Left ventricle myocardium superior (tissue), 1 donor: ENCODE measurements around the gene CNTN1. TPM values are rescaled to one million over a fixed set of nuclear protein-coding genes. Genes with fewer than 3 reads are reported as not detected.

Experiments
- ATAC-seq: fragments of 200-7000 bp; cut with Tn5 transposase; one replicate; pipeline ENCODE4 v1.9.1; 2020; ENCODE audit warnings: mild to moderate bottlenecking, moderate library complexity
- DNase-seq: peaks from one replicate; pipeline ENCODE4 v3.0.0-alpha.2; 2020
- intact Hi-C: fragments of 100-400 bp; cut with micrococcal nuclease; formaldehyde crosslinking; loops from one replicate; pipeline ENCODE4 v1.11.0; 2022
- total RNA-seq: library from RNA; stranded (reverse); fragmentation: NEBNext Ultra II Directional; extraction: Animal tissue kit (Norgen Biotek cat#: 25700); gene quantifications from one replicate; pipeline ENCODE4 v1.2.1, GENCODE V29; 2021
- donor health status: DM: no; HTN: yes; CAD: no; lungs with severe emphysema.

The CNTN1 gene
- total RNA-seq, 1 donor from 2014 or later, result 0.57 TPM

DNA sequence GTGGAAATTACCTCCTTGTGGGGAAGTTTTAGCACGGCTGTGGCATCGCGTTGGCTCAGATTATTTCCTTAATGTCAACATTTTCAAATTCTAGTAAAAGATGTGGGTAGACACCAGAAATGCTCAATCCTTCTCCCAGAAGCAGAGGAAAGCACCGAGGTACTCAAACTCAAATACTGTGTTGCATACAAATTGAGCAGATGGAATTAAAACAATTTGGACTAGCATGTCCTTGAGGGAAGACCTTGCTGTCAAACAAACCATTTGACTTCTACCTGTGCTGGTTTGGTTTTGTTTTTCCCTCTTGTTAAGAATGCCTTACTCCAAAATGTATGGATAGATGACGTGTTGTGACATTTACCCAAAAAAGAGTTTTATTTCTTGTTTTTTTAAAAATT, 136.4 kb downstream of the CNTN1 start:
- no peak for DNase-seq
- no peak for ATAC-seq

DNA sequence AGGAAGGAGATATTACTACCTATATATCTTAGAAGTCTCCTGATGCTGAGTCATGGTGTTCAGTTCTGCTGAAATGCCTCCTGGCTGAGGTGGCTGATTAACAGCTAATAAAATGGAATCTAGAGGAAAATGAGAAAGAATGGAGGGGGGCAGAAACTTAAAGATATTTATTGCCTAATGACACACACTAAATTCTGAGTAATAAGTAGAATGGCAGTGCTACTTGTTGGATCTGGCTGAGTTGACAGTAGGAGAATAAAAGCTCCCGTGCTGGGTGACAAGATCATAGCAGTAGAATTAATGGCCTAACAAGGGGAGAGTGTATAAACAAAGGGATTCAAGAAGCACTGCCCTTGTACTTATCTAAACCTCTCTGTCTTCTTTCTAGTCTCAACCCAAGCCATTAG, 137.5 kb downstream of the CNTN1 start:
- intact Hi-C loops, result no loop called here
- DNase-seq (no peak), ATAC-seq (no peak)

More for the DNA sequence above, 136.4 kb downstream of the CNTN1 start:
- intact Hi-C loops, result no loop called here

DNA sequence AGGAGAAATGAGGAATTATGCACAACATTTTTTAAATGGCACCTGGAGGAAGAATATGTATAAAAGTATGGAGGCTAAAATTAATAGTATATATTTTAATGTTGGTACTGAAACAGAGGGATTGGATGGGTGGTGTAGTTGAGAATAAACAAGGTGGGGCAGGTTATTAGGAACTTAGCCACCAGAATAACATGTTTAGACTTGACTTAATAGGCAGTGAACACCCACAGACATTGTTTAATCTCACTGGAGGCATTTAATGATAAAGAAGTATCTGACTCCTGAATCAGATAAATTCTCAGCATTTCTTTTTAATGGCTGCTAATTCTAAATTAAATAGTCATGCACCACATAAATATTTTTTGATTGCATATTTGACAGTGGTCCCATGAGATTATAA, 139.7 kb downstream of the CNTN1 start:
- intact Hi-C loops, result no loop called here
- ATAC-seq, result no peak

DNA sequence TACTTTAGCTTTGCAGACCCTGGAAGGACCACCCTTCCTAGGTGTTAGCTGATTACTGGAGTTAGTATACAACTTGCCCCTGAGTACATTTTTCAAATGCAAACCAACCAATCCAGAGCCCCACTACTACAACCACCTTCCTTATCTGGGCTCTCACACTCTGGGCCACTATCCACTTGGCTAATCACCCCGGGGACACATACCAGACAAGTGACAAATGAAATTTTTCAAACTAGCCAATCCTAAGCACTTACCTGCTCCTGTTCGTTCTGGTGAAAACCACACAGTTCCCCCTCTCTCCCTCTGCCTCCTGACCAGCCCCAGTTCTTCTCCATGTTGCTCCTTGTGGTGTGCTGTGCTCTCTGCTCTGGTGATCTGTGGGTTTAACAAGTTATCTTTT, 140.4 kb downstream of the CNTN1 start:
- DNase-seq, result no peak
- no peak for ATAC-seq
- intact Hi-C loops, result no loop called here

More for the DNA sequence above, 139.7 kb downstream of the CNTN1 start:
- no peak for DNase-seq

DNA sequence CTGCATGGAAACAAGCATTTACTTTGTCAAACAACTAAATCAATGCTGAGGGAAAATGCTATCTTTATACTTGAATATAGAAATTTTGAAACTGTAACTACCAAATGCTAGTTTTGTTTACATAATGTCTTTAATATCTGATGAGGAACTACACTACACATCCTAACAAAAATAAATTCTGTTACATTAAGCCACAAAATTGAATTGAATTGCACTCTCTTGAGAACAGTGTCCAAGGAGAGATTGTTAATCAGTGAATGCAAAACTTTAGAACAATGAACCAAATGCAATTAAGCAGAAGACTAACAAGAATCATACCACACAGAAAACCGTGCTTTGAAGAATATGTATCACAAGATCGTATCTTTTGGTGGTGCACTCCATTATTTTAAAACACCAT, 141.6 kb downstream of the CNTN1 start:
- ATAC-seq (no peak), DNase-seq (no peak)
- intact Hi-C loops, result no loop called here

DNA sequence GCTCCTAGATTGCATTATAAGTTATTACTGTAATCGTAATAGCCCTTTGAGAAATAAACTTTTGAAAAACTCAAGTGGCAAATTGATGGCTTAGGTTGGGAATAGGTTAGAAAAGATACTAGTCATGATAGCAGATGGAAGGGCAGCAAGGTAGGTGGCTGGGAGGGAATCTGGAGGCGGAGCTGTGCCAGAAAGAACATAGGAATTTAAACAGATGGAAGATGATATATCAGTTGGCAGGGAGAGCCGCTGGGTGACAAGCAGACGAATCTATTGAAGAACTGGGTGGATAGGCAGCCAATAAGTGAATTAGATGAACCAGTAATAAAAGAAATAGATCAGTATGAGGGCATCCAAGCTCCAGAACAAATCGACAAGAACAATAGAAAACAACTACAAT, 142.1 kb downstream of the CNTN1 start:
- ATAC-seq (no peak), DNase-seq (no peak)
- intact Hi-C loops, result no loop called here

DNA sequence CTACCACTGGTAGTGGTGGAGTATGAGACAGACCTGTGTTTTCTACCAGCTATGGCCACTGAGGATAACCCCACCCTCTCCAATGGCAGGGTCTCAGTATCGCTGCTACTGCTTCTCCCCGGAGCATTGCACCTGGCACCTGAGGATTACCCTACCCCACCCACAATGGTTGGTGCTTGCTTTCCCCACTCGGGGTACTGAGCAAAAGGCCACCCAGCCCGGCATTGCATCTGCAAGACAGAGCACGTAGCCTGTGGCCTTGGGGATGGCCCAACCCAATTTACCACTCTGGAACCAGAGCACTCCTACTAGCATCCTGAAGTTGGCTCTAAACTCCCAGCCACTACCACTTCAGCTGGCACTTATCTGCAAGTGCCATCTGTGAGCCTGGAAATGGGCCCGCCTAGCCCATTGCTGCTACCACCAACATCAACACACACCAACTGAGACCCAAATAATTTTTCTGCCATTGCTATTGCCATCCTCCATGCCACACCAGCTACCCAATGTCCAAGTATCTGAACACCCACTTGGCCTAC, 145.7 kb downstream of the CNTN1 start:
- intact Hi-C loops, result no loop called here
- ATAC-seq (no peak), DNase-seq (no peak)

DNA sequence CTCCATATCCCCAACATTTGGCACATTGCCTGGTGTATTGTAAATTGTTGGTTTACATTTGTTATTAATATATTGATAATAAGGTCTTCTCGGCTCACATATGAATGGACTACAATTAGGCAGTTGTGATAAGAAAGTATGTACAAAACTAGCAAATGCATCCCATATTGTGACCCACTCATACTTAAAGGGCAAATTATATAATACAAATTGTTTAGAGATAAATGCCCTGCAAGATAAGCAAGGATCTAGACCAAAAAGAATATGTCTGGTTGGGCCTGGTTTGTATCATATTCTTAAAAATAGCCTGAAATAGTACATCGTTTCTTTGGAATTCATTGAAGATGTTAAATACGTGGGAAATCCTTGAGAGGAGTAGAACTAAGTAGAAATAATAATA, 151.3 kb downstream of the CNTN1 start:
- DNase-seq, result no peak
- ATAC-seq, result no peak
- intact Hi-C loops, result no loop called here

DNA sequence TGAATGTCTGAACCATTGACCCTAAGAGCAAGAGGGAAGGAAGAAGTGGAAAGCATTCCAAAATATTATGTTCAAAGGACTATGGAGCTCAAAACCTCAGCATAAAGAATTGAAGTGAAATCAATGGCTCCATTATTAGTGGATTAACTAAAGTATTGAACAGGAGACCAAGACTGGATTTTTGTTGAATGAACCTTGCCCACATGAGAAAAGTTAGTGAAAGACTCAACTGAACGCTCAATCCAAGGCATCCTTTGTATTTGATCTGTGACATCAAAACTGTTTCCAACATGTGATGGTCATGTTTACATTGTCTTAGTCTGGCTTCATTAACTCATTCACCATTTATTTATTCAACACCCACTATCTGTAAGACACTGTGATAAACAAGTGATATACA, 161.0 kb downstream of the CNTN1 start:
- DNase-seq (no peak), ATAC-seq (no peak)
- intact Hi-C loops, result no loop called here

DNA sequence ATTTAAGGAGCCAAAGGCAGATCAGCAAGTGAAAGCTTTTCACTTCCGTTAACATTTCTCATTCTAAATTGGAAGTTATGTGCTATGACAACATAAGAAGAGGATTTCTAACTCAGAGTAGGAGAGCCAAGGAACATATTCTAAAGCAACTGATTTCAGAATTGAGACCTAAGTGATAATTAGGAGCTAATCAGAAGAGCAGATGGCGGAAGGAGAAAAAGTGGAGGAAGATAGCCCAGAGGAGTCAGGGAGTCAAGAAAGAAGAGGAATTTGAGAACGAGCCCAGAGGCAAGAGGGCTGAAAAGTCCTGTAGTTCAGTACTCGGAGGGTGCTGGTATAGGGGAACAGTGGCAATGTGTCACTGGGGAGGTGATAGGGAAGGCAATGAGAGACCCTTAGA, 162.4 kb downstream of the CNTN1 start:
- no peak for DNase-seq
- intact Hi-C loops, result no loop called here
- ATAC-seq, result no peak

DNA sequence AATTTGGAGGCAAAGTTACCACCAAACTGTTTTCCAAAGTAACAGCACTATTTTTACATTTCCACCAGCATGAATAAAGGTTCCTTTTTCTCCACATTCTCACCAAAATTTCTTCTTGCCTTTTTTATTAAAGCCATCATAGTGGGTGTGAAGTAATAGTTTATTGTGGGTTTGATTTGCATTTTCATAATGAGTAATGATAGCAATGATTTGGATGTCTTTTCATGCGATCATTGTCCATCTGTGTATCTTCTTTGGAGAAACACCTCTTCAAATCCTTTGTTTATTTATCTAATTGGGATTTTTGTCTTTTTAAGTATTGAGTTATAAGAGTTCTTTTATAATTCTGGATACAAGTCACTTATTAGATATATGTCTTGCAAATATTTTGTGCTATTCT, 172.7 kb downstream of the CNTN1 start:
- intact Hi-C loops, result no loop called here
- DNase-seq, result no peak
- ATAC-seq, result no peak

DNA sequence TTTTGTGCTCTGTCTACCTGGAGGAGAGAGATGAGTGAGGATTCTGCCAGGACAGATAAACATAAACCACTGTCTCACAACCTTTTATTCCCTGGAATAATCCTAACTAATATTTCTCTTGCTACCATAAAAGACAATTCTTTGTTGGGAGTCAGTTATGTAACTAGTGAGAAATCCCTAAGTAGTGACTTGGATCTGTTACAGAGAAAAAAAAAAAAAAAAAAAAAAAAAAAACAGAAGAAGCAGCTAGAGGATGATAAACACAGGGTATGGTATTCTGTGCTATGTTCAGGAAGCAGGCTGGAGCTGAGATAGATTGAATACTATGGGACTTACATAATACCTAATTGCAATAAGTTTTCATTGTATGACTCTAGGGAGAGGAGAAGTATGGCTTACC, 178.7 kb downstream of the CNTN1 start:
- intact Hi-C loops, result no loop called here
- DNase-seq, result no peak
- ATAC-seq, result no peak

DNA sequence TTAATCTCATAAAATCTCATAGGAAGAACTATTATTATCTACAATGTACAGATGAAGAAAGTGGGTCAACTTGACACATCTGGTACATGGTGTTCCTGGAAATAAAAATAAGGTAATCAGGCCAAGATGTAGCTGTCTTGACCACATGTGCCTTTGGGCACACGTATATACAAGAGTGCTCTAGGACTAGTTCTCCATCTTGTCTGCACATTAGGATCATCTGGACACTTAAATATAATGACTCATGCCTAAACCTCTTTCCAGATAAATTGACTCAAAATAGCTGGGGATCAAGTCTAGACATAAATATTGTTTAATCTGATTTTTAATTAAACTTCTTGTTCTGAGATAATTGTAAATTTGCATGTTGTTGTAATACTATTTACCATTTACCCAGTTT, 182.6 kb downstream of the CNTN1 start:
- intact Hi-C loops, result no loop called here
- DNase-seq (no peak), ATAC-seq (no peak)

DNA sequence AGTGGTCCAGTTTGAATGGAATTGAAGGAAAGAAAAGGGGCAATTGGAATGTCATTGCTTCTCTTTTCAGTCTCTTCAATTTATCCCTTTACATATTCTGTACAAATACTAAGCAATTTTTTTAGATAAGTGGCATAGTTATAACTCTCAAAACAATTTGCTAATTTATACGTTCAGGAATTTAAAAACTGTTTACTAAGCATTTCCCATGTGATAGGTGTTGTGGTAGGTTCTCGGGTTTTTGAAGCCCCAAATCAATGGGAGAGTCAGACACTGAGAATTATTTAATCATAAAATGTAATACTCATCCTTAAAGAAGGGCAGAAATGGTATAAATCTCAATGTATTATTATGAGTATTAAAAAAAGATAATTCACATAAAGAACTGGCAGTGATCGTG, 197.1 kb downstream of the CNTN1 start:
- intact Hi-C loops, result no loop called here
- DNase-seq (no peak), ATAC-seq (no peak)

DNA sequence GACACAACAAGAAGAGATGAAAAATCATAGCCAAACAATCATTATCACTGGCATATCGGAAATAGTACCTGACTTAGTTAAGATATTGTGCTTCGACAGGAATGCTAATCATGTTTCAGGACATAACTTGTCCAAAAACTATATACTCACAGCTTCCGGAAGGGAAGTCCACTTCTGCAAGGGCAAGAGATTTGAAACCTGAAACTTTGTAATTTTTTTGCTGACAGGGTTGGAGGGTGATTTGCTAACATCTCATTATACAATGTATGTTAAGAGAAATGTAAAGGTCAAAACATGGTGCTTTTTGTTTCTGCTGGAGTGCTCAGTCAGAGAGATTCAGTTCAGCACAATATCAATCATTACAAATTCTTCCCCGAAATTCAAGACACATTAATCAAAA, 200.3 kb downstream of the CNTN1 start:
- ATAC-seq (no peak), DNase-seq (no peak)
- intact Hi-C loops, result no loop called here

DNA sequence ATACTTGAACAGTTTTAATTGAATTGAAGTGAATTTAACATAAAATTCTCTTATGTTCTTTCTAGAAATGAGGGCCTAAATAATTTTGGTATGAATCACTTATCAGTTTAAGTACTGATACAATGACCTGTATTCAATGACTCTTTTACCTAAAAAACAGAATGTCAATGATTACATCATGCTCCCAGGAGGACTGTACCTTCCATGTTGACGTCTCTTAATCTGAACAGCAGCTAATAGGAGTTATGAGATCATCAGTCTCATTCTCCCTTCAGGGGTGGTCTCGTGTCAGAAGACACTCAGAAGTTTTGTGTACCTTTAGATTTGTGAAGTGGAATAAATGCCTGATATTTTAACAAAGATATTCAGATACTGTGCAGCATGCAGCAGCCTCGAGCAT, 206.3 kb downstream of the CNTN1 start:
- no peak for ATAC-seq
- intact Hi-C loops, result no loop called here
- no peak for DNase-seq

DNA sequence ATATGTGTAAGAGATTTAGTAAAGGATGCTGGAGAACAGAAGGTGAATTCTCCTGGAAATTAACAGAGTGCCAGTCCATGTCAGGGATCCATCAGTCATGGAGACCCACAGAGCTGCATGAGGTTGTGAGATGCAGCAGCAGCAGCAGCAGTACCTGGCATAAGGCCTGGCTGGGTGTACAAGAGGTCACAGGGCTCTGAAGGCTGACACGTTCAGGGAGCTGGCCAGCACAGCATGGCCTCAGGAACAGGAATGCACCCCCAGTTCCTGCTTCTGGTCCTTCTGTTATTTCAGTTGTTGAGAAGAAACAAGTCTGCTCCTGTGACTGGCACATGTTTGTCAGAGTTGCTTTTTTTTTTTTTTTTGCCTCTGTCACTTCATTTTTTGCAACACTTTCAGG, 210.8 kb downstream of the CNTN1 start:
- no peak for DNase-seq
- intact Hi-C loops, result no loop called here
- no peak for ATAC-seq

DNA sequence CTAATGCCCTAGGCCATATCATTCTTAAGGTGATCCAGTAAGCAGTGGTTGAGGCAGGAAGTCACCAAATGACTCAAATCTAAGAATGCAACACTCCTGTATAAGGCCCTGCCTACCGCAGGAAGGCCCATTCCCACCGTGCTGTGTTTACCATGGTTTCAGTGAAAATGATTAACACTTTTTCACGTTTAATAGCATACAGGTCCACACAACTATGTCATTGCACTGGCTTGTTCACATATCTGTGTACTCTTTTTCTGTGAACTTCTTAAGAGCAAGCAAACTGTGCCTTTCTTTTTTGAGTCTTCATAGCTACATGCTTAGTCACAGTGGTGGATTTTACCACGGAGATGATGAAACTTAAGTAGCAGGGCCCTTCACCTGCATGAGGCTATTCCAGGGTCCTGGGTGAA, 214.9 kb downstream of the CNTN1 start:
- DNase-seq, result no peak
- intact Hi-C loops, result no loop called here
- no peak for ATAC-seq

DNA sequence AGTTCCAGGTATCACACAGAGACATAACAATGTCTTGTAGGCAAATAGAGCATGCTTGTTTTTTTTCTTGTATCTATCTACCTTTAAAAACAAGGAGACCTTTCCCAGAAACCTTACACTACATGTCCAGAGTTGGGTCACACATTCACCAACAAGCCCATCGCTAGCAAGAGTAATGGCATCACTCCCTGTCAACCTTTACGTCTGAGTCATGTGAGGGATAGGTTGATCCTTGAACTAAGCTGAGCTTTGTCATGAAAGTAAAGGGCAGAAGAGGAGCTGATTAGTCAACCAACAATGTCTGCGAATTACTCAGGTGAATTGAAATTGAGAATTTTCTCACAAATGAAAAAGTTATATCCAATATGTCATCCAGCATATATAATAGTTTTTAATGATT, 219.4 kb downstream of the CNTN1 start:
- DNase-seq (no peak), ATAC-seq (no peak)
- intact Hi-C loops, result no loop called here

DNA sequence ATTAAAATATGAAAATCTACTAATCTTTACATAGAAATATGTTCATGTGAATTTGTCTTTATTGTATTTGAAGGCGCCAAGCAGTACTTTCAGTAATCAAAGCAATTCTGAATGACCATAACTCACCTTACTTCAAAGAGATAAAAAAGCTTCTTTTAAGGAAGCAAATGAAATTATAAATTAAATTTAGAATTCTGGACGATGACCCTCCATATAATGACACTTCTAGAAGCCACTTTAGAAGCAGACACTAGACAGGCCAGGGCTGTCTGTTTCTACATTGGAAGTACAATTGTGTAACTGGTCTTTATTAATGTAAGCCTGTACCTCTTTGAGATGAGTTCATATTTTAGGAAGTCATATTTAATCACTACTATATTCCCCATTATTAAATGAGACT, 222.9 kb downstream of the CNTN1 start:
- DNase-seq (no peak), ATAC-seq (no peak)
- intact Hi-C loops, result no loop called here

DNA sequence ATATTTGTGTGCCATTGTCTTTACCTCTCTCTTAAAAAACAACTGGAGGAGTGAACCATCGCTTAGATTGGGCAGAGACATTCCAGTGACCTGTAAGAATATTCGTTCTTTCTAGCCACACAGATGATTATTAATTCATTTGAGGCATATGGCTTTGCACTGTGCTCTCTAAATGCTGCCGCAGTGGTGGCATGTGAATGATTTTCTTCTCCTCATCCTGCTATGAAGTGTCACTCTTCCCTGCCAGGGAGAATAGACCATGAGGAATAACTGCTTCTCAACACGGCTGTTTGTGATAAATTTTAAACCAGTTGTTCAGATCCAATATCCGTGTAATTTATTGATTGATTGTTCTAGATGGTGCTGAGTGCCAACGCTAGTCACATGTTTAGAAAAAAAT, 225.3 kb downstream of the CNTN1 start:
- intact Hi-C loops, result no loop called here
- DNase-seq (no peak), ATAC-seq (no peak)

DNA sequence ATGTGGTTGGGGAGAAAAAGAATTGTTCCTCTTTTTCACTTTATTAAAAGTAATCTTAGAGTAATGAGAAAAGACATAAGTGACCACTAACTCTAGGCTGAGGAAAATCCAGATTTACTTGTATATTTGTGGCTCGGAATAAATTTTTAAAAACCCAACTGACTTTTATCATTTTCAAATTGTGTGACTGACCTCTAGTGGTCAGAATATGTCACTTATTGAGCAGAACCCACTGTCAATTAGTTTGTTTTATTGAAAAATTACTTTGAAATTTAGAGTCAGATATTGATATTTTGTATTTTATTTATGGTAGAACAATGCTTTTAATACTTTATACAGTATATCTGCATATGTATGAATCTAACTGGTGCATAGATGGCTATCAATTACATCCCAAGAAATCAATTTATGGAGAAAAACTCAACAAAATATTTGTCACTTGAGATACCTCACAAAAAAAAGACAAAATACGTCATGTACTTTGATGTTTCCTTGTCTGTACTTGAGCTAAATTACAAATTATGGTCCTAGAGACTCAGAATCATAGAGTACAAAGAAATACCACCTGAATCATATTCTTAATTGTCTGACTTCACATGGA, 229.4 kb downstream of the CNTN1 start:
- intact Hi-C loops, result loop anchor here (10.0 kb wide), 1 partner anchor 297 kb away; no protein-coding TSS in a partner anchor
- DNase-seq (no peak), ATAC-seq (no peak)
